HG02623 (cell line): ENCODE results near the gene CAMKV.
"Not testable (repeated sequence)": the region's sequence is repeated elsewhere in the genome, so short reads cannot be mapped to it uniquely, and the experiment has no call there.

Experiments
- ATAC-seq: cut with Tn5 transposase; IDR thresholded peaks from one replicate; pipeline ENCODE4 v1.9.1; 2021; ENCODE audit warnings: moderate library complexity; ENCODE audit not compliant: unreplicated experiment

CAMKV gene

GRCh38 chr3:49869525-49870126 lies at the start of gene CAMKV:
TSS of gene CAMKV (minus strand) at chr3:49869906. CDS start at chr3:49862388, 7,518 bp downstream.
- ATAC-seq = no peak

GRCh38 chr3:49917806-49918590 lies 48.3 kb upstream of the CAMKV start:
- ATAC-seq = not testable (repeated sequence)

- ATAC-seq = no peak
These were observed 47.0 kb upstream of the CAMKV start for GRCh38 chr3:49916686-49917085.

GRCh38 chr3:49914906-49915305 lies 45.2 kb upstream of the CAMKV start:
- no peak for ATAC-seq

- no peak for ATAC-seq
These were observed 43.2 kb upstream of the CAMKV start for GRCh38 chr3:49912881-49913281.

- ATAC-seq = no peak
These were observed 41.9 kb upstream of the CAMKV start for GRCh38 chr3:49911611-49912010.

GRCh38 chr3:49911124-49911420 lies 41.4 kb upstream of the CAMKV start:
- no peak for ATAC-seq

- no peak for ATAC-seq
These were observed 40.9 kb upstream of the CAMKV start for GRCh38 chr3:49910409-49911123.

GRCh38 chr3:49908373-49909199 lies 38.9 kb upstream of the CAMKV start:
- no peak for ATAC-seq

GRCh38 chr3:49906073-49906743 lies 36.5 kb upstream of the CAMKV start:
- no peak for ATAC-seq

- not testable (repeated sequence) for ATAC-seq
These were observed 34.7 kb upstream of the CAMKV start for GRCh38 chr3:49904448-49904847.

- ATAC-seq = peak; percentile 49
These were observed 34.0 kb upstream of the CAMKV start, which contains the start of gene MST1R for GRCh38 chr3:49903451-49904424. TSS of gene MST1R (minus strand) at chr3:49903873. CDS start at chr3:49903609, 264 bp downstream.

GRCh38 chr3:49902511-49903345 lies 33.0 kb upstream of the CAMKV start:
- ATAC-seq = no peak

- ATAC-seq = no peak
These were observed 31.9 kb upstream of the CAMKV start for GRCh38 chr3:49901366-49902339.

- ATAC-seq = no peak
These were observed 30.9 kb upstream of the CAMKV start for GRCh38 chr3:49900491-49901153.

GRCh38 chr3:49899815-49900214 lies 30.1 kb upstream of the CAMKV start:
- ATAC-seq = no peak

GRCh38 chr3:49898991-49899390 lies 29.3 kb upstream of the CAMKV start:
- no peak for ATAC-seq
